Measurements from ENCODE around the gene PPT2. TPM values are rescaled to one million over a fixed set of nuclear protein-coding genes. Genes with fewer than 3 reads are reported as not detected.

Gene PPT2
- total RNA-seq, 2 experiments from 2014 or later: 8.7 to 8.9 TPM

- Mint-ChIP-seq H3K4me3 (no peak overlapping the region), H3K36me3 (ENCODE audit: low read depth) (peaks cover 51% of the 10 kb centered on the region), H3K27me3 (no peaks in the 10 kb centered on the region), H3K9me3 (no peaks in the 10 kb centered on the region), H3K27ac (peak overlapping the region; percentile 45), H3K4me1 (ENCODE audit: low read depth) (peaks cover 21% of the 10 kb centered on the region)
- H3K4me1 ChIP-seq (ENCODE audit: insufficient read depth, low read length): peaks cover 21% of the 10 kb centered on the region
- TF ChIP-seq CTCF (IDR thresholded peaks at IDR 0.05): no peak
- peaks cover 3% of the 10 kb centered on the region in 2 experiments for H3K27me3 ChIP-seq (ENCODE audit: control insufficient read depth in 1 of 2, insufficient read depth in 2 of 2, low read length in 2 of 2)
- no peaks in the 10 kb centered on the region for H3K9me3 ChIP-seq (ENCODE audit: control insufficient read depth in 1 of 2, insufficient read depth in 1 of 2, low read length in 2 of 2)
- intact Hi-C loops (cut with DNase I, micrococcal nuclease): no loop called here
- H3K27ac ChIP-seq (ENCODE audit: low read depth in 1 of 2, low read length in 2 of 2): no peak overlapping the region
- ATAC-seq (ENCODE audit: poor library complexity): no peak
- no peak overlapping the region for H3K4me3 ChIP-seq (ENCODE audit: low read length)
- peaks cover 28% of the 10 kb centered on the region for H3K36me3 ChIP-seq (ENCODE audit: insufficient read depth, low read length)
- DNase-seq: no peak
- CTCF ChIA-PET: no interaction called here
- POLR2A ChIA-PET: no interaction called here
Measured at GRCh38 chr6:32112431-32112980, 41.4 kb upstream of the PPT2 start.

- no peak overlapping the region for H3K4me3 ChIP-seq (ENCODE audit: low read length)
- H3K27me3 ChIP-seq (ENCODE audit: control insufficient read depth in 1 of 2, insufficient read depth in 2 of 2, low read length in 2 of 2): peaks cover 0 to 3% of the 10 kb centered on the region in 2 experiments
- ATAC-seq (ENCODE audit: poor library complexity) (no peak), DNase-seq (no peak)
- intact Hi-C loops (cut with DNase I, micrococcal nuclease): no loop called here
- Mint-ChIP-seq H3K4me3 (no peak overlapping the region), H3K27me3 (no peaks in the 10 kb centered on the region), H3K27ac (peak overlapping the region; percentile 25), H3K9me3 (no peaks in the 10 kb centered on the region), H3K4me1 (ENCODE audit: low read depth) (peaks cover 12% of the 10 kb centered on the region), H3K36me3 (ENCODE audit: low read depth) (peaks cover 63% of the 10 kb centered on the region)
- ChIA-PET POLR2A (no interaction called here), CTCF (no interaction called here)
- H3K36me3 ChIP-seq (ENCODE audit: insufficient read depth, low read length): peaks cover 40% of the 10 kb centered on the region
- H3K9me3 ChIP-seq (ENCODE audit: control insufficient read depth in 1 of 2, insufficient read depth in 1 of 2, low read length in 2 of 2): no peaks in the 10 kb centered on the region
- no peak overlapping the region for H3K27ac ChIP-seq (ENCODE audit: low read depth in 1 of 2, low read length in 2 of 2)
- no peak for TF ChIP-seq CTCF (IDR thresholded peaks at IDR 0.05)
- peaks cover 10% of the 10 kb centered on the region for H3K4me1 ChIP-seq (ENCODE audit: insufficient read depth, low read length)
Measured at GRCh38 chr6:32113386-32114352, 40.3 kb upstream of the PPT2 start.

- no peak for TF ChIP-seq CTCF (IDR thresholded peaks at IDR 0.05)
- intact Hi-C loops (cut with DNase I, micrococcal nuclease): loop anchor here in 1 of 2 experiments (5.0 kb wide), 1 partner anchor 128 kb away; no protein-coding TSS in a partner anchor
- peaks cover 48% of the 10 kb centered on the region for H3K36me3 ChIP-seq (ENCODE audit: insufficient read depth, low read length)
- Mint-ChIP-seq H3K4me3 (no peak overlapping the region), H3K36me3 (ENCODE audit: low read depth) (peaks cover 74% of the 10 kb centered on the region), H3K9me3 (no peaks in the 10 kb centered on the region), H3K27ac (no peak overlapping the region), H3K4me1 (ENCODE audit: low read depth) (peaks cover 13% of the 10 kb centered on the region), H3K27me3 (no peaks in the 10 kb centered on the region)
- H3K27me3 ChIP-seq (ENCODE audit: control insufficient read depth in 1 of 2, insufficient read depth in 2 of 2, low read length in 2 of 2): peaks cover 0 to under 1% of the 10 kb centered on the region in 2 experiments
- ATAC-seq (ENCODE audit: poor library complexity) (no peak), DNase-seq (no peak)
- peaks cover 4% of the 10 kb centered on the region for H3K4me1 ChIP-seq (ENCODE audit: insufficient read depth, low read length)
- no peak overlapping the region for H3K4me3 ChIP-seq (ENCODE audit: low read length)
- ChIA-PET CTCF (no interaction called here), POLR2A (no interaction called here)
- no peaks in the 10 kb centered on the region for H3K9me3 ChIP-seq (ENCODE audit: control insufficient read depth in 1 of 2, insufficient read depth in 1 of 2, low read length in 2 of 2)
- no peak overlapping the region for H3K27ac ChIP-seq (ENCODE audit: low read depth in 1 of 2, low read length in 2 of 2)
Measured at GRCh38 chr6:32114796-32115195, 39.1 kb upstream of the PPT2 start.

Data from CD4-positive, alpha-beta T cell (primary cell).